ENCODE data around the gene FOXF1.
A peak's percentile ranks its signal among the peaks of the same experiment; 100 is the strongest.

The FOXF1 gene

DNA sequence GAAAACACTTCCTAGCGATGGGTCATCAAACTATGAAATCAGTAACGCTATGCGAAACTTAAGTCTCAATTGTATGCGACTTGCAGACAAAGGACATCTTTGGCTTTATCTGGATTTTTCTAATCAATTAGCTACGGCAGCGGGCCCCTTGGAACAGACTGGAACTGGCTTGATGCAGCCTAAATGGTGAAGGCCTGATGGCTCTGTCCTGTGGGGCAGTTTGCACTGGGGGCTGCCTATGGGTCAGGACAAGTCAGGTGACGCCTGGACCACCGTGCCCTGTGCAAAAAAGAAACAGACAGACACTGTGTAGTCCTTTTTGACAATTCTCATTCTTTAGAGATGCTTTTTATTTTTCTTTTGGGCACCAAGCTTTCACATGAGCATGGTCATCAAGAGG is 22.7 kb downstream of the FOXF1 start:
- DNase-seq (ENCODE audit: low read depth, low spot score), result no peak

DNA sequence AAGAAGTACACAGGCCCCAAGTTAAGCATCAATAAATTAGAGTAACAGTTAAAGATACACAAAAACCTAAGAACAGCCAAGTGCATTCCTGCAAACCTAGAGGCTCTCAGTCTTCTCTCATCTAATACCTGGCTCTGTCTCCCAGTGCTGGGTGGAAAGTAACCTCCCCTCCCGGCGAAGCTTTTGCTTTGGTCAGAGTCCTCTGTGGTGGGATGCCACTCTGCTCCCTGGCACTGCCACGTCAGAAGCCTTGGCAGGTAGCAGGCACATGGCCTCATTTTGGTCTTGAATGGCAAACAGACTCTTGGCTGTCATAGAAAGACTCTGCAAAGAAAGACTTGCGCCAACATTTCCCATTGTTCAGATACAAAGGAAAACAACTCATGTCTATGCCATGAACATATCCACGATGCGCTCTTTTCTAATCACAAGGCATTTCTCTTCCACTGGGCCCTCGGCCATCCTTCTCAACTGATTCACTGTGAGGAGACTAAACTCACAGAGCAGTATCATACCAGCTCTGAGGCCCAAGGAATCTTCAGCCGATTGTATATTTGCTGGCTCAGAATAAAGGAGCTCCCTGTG is 23.5 kb downstream of the FOXF1 start:
- no peak for DNase-seq (ENCODE audit: low read depth, low spot score)

DNA sequence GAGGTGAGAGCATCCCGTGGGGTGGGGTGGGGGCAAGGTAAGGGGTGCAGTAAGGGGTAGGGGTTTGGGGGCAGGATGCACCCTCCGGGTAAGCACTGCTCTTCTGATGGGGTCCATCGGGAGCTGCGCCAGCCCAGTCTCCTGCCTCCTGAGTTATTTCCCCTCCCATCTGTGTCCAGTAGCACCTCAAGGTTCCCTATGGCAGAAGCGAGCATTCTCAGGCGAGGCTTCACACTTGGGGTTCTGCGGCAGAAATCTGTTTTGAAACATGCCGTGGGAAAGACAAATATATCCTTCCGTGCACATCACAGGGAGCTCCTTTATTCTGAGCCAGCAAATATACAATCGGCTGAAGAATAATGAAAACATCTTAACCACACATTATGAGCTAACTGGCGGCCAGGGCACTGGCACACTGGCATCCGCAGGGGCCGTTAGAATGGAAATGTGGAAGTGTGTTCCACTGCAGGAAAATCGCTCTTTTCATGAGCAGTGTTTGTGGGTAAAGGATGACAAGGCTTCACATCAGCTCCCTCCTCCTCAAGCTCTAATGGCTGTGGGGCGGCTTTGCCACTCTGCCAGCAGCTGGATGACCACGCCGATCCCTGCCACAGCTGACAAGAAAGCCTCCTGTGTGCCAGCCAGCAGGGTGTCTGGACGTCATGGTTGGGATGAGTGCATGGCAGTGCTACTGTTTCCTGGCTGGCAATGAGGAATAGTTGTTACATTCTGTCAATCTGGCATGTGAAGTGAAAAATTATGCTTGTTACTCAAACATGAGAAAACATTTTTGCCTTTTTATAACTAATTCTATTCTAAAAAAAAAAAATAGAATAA is 24.7 kb downstream of the FOXF1 start:
- DNase-seq (ENCODE audit: low read depth, low spot score), result no peak

DNA sequence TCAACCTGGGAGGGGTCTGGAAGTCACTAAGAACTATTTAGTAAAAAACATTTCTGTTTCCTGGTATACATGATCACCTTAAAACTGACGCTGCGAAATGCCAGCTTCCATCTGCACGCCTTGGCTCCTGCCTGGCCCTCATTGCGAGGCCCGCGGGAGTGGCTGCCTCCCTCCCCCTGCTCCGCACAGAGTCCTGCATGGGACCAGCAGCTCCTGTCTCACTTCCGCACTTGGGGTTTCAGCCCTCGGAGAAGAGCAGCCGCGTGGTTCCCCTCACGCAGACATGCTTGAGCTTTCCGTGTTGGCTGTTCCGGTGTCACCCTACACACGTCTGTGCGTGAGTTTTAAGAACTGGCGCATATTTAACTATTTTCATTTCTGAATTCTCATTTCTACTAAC is 26.3 kb downstream of the FOXF1 start:
- DNase-seq (ENCODE audit: low read depth, low spot score), result no peak

DNA sequence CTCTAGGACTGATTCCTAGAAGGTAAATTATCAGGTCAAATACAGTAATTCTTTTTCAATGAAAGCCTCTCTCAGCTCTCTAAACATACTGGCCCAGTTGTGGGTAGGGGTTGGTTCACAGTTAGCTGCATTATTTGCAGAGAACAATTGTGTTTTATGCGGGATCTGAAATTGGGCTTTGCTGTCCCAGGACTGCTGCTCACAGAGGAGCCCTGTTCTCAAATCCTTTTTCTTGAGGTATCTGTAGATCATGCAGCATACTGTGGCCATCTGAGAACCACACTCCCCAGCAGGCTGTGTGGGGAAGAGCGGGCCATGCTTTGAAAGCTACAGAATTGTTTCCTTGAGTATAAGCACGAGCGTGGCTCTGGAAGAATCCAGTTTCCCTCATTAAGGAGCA is 27.2 kb downstream of the FOXF1 start:
- no peak for DNase-seq (ENCODE audit: low read depth, low spot score)

DNA sequence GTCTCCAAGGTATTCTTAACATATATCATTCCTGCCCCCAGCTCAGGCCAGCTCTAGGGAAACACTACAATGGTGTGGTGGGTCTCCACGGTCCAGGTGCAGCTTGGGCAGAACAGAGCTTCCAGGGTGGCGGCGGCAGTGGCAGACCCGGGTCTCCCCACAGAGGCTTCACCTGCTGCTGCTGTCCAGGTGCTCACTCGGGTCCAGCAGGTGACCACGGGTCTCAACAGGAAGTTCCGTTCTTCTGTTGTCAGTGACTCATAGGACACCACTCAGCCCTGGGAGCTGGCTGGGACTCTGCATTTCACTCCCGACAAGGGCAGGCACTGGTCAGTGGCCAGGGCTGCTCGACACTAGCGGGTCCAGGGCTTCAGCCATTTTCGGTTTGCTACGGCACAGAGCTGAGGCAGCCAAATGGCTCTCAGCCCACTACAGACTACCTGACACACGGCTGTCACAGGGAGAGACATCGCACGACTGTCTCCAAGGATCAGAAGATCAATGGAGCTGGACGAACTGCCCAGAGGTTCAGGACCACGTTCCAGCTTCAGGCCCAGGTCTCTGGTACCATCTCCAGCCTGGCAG is 28.0 kb downstream of the FOXF1 start:
- no peak for DNase-seq (ENCODE audit: low read depth, low spot score)

DNA sequence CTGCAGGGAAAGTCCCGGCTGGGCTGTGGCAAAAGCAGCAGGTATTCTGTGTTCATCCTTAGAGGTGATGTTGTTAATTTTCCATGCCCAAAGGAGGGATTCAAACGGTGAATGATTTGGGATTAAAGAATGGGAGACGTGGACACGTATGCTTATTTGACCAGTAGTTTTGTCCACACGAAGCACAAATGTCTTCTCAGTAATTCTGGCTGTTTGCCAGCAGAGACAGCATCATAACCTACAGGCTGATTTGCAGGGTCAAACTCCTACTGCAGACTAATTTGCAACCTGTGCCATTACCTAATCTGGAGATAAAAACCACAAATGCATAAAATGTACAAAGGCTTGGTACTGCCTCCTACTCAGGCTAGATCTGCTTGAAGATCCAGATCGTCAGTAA is 30.6 kb downstream of the FOXF1 start:
- no peak for DNase-seq (ENCODE audit: low read depth, low spot score)

DNA sequence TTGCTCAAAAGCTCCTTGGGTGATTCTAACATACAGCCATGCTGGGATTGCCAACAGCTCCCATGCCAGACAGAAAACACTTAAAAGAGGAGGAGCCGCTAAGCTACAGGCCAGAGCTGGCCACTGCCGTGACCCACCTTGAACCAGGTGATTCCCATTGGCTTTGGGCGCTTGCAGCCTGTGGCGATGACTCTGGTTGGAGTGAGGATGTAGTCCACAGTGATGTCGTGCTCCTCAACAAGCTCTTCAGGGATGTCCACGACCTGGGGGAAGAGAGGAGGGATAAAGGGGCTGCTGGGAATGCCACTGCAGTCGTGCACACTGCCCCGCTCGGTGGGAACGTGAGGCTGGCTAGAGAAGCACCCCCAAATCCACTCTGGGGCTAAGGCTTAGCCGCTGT is 31.2 kb downstream of the FOXF1 start:
- DNase-seq (ENCODE audit: low read depth, low spot score), result no peak

DNA sequence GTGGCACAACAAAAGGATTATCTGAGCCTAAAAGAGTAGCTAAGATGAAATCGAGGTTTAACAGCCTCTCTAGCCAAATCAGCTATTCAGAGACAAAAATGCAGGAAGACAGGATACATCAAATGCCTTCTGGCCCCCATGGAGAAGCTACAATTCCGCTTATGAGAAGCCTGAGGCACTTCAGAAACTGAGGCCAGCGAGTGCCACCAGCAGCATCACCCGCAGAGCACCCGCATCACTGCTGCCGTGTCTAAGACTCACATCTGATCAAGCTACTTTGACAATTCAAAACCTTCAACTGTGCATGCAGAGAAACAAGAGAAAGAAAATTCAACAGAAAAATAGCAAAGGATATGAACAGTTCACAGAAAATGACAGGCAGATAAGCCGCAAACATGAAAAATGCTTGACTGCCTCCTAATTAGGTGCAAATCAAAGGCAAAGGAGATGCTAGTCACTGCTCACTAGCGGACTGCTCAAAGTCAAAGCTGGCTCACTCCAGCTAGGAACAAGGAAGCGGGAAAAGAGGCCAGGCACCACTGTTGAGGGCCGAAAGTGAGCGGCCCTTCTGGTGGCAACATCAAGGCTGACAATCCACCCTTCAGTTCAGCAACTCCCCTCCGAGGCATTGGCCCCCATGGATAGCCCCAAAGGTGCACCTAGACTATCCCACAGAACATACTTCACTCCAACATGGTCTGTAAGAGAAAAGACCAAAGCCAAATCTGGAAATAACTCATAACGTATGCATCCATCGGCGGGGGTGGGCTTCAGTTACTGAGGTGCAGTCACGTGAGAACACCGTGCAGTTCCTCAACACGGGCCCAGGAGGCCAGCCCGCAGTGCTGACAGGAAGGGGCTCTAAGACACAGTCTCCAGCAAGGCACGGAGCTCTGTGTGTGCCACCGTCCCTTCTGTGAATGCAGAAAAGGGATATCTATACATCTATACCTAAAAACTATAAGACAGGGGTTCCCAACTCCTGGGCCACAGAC is 32.7 kb downstream of the FOXF1 start:
- DNase-seq (ENCODE audit: low read depth, low spot score), result no peak

DNA sequence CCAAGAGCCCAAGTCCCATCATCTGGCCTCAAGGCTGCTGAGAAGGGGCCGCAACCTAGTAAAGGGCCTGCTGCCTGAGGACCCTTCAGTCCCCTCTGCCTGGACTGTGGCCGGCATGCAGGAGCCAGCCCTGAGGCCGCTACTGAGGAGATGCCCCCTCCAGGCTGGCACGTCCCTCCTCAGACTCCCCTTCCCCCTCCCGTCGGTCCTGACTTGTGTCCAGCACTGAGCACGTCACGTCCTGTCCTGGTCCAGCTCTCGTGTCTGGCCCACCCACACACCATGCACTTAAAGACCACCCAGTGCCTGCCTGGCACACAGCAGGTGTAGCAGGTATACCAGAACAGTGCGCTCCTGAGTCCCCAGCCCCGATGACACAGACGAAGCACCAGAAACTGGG is 35.2 kb downstream of the FOXF1 start:
- no peak for DNase-seq (ENCODE audit: low read depth, low spot score)

DNA sequence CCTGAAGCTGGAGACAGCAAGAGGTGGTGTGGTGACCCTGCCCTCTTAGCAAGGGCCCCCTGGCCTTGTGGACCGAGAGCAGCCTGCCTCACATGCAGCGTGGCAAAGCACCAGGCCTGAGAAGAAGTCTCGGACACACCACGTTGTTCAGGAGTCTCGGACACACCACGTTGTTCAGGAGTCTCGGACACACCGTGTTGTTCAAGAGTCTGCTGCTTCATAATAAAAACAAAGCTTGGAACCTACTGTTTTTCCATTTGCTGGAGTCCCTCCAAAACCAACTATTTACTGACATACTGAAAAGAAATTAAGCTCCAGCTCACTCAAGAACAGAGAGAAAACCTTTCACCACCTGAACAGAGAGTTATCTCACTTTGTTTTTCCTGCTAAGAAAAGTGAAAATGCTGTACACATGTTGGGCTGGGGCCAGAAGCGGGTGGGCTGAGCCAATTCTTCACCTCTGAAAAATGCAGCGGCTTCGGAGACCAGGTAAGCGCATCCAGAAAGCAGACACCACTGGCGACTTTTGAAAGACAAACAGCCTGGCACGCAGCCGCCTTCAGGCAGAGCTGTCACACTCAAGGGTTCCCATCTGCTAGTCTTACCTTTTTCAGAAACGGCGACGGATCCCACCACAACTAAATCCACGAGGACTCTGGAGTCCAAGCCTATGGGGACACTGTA is 35.8 kb downstream of the FOXF1 start:
- no peak for DNase-seq (ENCODE audit: low read depth, low spot score)

DNA sequence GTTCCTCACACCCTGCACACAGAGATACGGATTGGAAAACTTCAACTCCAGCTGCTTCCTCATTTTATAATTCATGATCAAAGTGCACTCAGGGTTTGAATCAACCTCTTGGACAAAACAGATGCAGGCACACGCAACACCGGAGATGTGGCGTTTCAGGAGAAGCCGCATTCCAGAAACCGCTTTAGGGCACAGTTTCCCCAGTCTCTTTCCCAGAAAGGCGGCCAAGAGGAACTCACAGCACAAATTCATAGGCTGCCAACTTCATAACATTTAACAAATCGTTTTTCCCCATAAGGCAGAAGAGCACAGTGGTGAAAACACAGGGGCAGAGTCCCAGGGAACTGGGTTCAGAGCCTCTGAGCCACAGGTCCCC is 36.3 kb downstream of the FOXF1 start:
- no peak for DNase-seq (ENCODE audit: low read depth, low spot score)

DNA sequence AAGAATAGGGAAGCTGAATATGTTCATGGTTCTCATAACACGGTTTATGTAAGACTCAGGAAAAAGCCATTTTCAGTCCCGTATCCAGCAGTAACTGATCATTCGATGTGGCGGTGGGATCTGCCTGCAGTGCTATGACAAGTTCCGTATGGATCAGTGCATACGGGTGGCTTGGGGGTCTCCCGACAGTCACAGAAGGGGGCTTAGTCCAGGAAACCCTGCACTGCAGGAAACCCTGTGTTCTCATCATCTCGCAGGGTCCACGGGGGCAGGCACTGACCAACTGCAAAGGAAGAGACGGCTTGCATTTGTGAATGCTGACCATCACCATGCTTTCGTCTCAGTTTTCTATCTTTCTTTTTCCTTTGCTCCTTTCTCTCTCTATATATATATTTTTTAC is 37.0 kb downstream of the FOXF1 start:
- no peak for DNase-seq (ENCODE audit: low read depth, low spot score)

DNA sequence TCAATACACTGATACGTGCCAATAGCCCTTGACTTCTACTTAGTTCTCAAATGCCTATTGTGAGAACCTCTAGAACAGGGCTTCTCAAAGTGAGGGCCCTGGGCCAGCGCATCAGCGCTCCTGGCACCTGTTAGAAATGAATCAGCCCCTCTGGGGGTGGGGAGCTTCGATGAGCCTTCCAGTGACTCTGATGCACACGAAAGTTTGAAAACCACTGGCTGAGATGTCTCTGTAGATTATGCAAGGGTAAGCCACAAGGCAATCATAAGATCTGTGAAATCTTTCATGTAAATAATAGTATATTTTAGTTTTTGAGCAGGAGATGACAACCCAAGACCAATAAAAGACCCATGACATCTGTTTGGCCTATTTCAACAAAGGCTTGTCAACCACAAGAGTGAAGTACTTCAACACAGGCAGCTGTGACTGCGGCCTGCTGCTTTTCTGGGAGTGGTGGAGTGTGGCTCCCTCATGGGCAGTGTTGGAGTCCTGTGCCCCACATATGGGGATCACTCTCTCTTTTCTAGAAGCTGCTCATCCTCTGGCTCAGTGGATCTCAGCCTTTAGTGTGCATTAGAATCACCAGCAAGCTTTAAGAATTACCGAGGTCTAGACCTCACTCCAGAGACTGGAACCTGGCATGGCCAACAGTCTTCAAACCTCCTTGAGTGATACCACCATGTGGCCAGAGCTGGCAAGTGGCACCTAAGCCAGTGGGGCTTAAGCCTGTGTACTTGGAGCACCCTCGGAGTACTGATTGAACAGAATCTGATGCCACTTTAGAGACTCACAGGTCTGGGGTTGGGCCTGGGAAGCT is 39.0 kb downstream of the FOXF1 start:
- DNase-seq (ENCODE audit: low read depth, low spot score), result no peak

DNA sequence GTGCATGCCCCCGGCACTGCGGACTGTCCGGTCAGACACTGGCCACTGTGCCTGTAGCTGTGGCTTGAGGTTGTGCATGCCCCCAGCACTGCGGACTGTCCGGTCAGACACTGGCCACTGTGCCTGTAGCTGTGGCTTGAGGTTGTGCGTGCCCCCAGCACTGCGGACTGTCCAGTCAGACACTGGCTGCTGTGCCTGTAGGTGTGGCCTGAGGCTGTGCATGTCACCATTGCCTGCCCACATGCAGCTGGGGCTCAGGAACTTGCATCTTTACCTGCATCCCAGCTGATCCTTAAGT is 39.5 kb downstream of the FOXF1 start:
- DNase-seq (ENCODE audit: low read depth, low spot score), result no peak

DNA sequence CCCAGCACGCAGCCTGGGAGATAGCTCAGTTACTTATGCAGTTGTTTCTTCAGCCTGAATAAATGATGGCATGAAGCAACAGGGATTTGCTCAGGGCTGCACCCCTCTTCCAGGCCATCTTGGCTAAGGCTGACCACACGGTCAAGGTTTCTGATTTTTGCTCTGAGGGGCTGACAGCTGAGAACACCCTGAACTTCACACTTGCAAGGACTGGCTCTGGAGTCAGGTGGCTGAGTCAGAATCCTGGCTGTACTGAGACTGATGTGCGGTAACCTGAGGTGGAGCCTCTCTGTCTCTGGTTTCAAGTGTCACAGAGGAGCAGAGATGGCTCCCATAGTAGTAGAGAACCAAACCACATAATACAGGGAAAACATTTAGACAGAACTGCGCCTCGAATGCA is 40.0 kb downstream of the FOXF1 start:
- no peak for DNase-seq (ENCODE audit: low read depth, low spot score)

DNA sequence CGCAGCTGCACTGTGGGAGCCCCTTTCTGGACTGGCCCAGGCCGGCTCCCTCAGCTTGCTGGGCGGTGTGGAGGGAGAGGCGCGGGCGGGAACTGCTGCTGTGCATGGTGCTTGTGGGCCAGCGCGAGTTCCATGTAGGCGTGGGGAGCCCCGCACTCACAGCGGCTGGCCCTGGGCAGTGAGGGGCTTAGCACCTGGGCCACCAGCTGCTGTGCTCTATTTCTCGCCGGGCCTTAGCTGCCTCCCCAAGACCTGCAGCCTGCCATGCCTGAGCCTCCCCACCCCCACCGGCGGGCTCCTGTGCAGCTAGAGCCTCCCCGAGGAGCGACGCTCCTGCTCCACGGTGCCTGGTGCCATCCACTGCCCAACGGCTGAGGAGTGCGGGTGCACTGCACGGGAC is 43.0 kb downstream of the FOXF1 start:
- DNase-seq (ENCODE audit: low read depth, low spot score), result no peak

DNA sequence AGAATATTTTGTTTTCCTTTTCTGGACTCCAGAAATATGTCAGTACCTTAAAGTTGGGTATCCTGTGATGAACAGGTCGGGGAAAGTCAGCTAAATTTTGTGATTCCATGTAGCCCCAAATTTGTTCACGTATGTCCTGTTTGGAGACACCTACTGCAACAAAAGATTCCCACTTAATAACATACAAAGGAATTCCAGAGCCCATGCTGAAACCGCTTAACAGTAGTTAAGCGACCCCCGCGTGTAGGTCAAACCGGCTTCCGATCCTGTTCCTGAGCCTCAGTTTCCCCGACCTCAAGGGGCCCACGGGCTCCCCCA is 44.2 kb downstream of the FOXF1 start:
- DNase-seq (ENCODE audit: low read depth, low spot score), result no peak

DNA sequence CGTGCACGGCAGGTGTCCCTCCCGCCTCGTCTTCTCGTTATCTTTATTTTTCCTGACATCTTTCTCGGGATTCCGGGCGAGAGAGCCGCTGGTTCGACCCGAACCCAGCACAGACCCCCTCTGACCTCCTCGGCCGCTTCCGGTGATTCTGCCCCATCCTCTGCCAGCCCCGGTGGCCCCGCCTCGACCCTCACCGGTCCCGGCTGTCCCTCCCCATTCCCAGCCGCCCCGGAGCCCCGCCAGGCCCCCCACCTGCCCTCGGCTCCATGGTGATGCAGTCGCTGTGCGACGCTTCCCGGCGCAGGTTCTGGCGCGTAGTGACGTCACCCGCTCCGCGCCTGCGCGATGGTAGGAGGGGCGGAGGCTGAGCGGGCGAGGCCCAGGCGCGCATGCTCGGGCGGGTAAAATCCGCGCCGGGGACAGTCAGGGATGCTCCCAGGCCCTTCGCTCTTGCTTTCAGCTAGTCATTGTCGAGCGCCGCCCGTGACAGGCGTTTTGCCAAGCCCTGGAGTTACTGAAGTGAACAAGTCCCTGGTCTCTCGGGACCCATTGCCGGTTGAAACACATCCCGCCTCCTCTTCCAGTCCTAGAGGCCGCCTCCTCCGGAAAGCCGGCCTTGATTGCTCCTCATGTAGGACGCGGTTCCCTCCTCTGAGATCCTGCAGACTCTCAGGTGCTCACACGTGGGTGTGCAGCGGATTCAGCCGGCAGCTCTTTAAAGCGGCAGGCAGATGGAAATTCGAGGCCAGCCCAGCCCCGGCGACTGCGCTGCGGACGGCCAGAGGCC is 44.8 kb downstream of the FOXF1 start, which contains the start of gene MTHFSD:
Gene MTHFSD (minus strand): TSS at position 319 of the 787 bp plus-strand sequence. CDS start 51 bp downstream, at position 268.
- DNase-seq (ENCODE audit: low read depth, low spot score), result peak; percentile 84

DNA sequence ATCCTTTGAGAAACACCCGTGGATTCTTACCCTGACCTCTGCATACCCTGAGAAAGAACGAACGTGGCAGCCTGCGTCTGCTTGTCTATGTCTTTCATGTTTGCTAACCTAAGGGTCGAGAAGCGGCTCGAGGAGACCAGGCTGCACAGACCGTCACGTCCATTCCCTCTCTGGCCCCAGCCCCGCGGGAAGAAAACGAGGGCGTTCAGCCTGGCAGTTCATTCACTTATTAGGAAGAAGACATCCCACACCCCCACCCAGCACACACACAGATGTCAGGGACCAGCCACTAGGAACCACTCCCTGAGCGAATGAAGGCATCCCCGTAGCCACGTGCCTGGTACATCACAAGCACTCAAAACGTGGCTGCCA is 45.4 kb downstream of the FOXF1 start:
- no peak for DNase-seq (ENCODE audit: low read depth, low spot score)
